Brain microvascular endothelial cell (primary cell): ENCODE data around the gene PCLO.

Experiments
- DNase-seq: peaks from one replicate; pipeline ENCODE4 v3.0.0-alpha.2; 2020
- H3K27ac ChIP-seq: fragments of 250-450 bp; sonication (Bioruptor Pico); 2 replicates; pipeline ENCODE4 v1.5.1; 2020; ENCODE audit warnings: mild to moderate bottlenecking, moderate library complexity
- H3K27me3 ChIP-seq: fragments of 250-450 bp; sonication (Bioruptor Pico); replicated peaks from 2 replicates; pipeline ENCODE4 v1.5.1; 2020; ENCODE audit warnings: mild to moderate bottlenecking
- H3K36me3 ChIP-seq: fragments of 250-450 bp; sonication (Bioruptor Pico); replicated peaks from 2 replicates; pipeline ENCODE4 v1.5.1; 2020; ENCODE audit warnings: mild to moderate bottlenecking
- H3K4me3 ChIP-seq: 2 replicates; pipeline ENCODE4 v1.5.1; 2011; ENCODE audit warnings: low read depth, mild to moderate bottlenecking, control low read depth, low read length, moderate library complexity
- in situ Hi-C: cut with HindIII; loops from 2 replicates; pipeline ENCODE4 v1.10.0; 2017; ENCODE audit warnings: low sequenced_read_pairs, low pct_ligation_motif_present
- TF ChIP-seq, protein P1 (sequence below): IDR thresholded peaks from 2 replicates; pipeline ENCODE4 v1.5.1; 2011; ENCODE audit warnings: low read depth, mild to moderate bottlenecking, moderate library complexity, low read length, control low read depth, inconsistent platforms; ENCODE audit errors: missing control alignments

The PCLO gene

GRCh38 chr7:83190659-83191389 is 28.1 kb upstream of the PCLO start:
- Histone ChIP-seq H3K27me3 (no peaks in the 10 kb centered on the region), H3K4me3 (no peak overlapping the region), H3K27ac (no peak overlapping the region), H3K36me3 (no peaks in the 10 kb centered on the region)
- no peak for DNase-seq
- in situ Hi-C loops, result no loop called here
- TF ChIP-seq, protein P1, sequence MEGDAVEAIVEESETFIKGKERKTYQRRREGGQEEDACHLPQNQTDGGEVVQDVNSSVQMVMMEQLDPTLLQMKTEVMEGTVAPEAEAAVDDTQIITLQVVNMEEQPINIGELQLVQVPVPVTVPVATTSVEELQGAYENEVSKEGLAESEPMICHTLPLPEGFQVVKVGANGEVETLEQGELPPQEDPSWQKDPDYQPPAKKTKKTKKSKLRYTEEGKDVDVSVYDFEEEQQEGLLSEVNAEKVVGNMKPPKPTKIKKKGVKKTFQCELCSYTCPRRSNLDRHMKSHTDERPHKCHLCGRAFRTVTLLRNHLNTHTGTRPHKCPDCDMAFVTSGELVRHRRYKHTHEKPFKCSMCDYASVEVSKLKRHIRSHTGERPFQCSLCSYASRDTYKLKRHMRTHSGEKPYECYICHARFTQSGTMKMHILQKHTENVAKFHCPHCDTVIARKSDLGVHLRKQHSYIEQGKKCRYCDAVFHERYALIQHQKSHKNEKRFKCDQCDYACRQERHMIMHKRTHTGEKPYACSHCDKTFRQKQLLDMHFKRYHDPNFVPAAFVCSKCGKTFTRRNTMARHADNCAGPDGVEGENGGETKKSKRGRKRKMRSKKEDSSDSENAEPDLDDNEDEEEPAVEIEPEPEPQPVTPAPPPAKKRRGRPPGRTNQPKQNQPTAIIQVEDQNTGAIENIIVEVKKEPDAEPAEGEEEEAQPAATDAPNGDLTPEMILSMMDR, result no peak

- H3K27ac ChIP-seq, result no peak overlapping the region
- in situ Hi-C loops, result no loop called here
- DNase-seq, result peak; percentile 21
- no peak overlapping the region for H3K4me3 ChIP-seq
- H3K27me3 ChIP-seq, result no peaks in the 10 kb centered on the region
- TF ChIP-seq, protein P1, result no peak
- H3K36me3 ChIP-seq, result no peaks in the 10 kb centered on the region
These were observed 16.1 kb upstream of the PCLO start for GRCh38 chr7:83178796-83179195.

DNA sequence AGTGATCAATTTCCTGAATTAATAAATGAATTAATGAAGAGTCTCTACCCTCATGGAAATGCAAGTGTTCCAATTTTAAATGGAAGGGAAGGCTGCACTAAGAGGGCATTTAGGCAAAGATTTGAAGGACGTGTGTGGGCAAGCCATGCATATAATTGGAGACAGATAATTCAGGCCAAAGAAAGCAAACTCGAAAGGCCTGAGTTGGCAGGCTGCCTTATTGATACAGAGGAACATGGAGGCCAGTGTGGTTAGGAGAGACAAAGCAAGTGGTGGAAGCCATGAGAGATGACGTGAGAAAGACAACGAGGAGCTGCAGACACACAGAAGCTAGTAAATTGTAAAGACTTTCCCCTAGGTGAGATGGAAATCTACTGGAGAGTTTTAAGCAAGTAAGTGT is 15.4 kb upstream of the PCLO start:
- DNase-seq, result peak; percentile 20
- TF ChIP-seq, protein P1, result no peak
- in situ Hi-C loops, result no loop called here

GRCh38 chr7:83173664-83174063 is 11.0 kb upstream of the PCLO start:
- no peak overlapping the region for H3K27ac ChIP-seq
- no peak for DNase-seq
- in situ Hi-C loops, result no loop called here
- H3K4me3 ChIP-seq, result no peak overlapping the region
- TF ChIP-seq, protein P1, result no peak
- no peaks in the 10 kb centered on the region for H3K36me3 ChIP-seq
- no peaks in the 10 kb centered on the region for H3K27me3 ChIP-seq

More for the DNA sequence above, 15.4 kb upstream of the PCLO start:
- H3K27me3 ChIP-seq, result no peaks in the 10 kb centered on the region
- no peak overlapping the region for H3K4me3 ChIP-seq
- no peak overlapping the region for H3K27ac ChIP-seq
- H3K36me3 ChIP-seq, result no peaks in the 10 kb centered on the region

GRCh38 chr7:83166781-83167180 is 4.1 kb upstream of the PCLO start:
- H3K36me3 ChIP-seq, result no peaks in the 10 kb centered on the region
- no peaks in the 10 kb centered on the region for H3K27me3 ChIP-seq
- no peak overlapping the region for H3K27ac ChIP-seq
- in situ Hi-C loops, result no loop called here
- DNase-seq, result no peak
- TF ChIP-seq, protein P1, result no peak
- no peak overlapping the region for H3K4me3 ChIP-seq
